HG03469 (cell line): Measurements from ENCODE around the gene MAPK1IP1L.
"Not testable (repeated sequence)": the region's sequence is repeated elsewhere in the genome, so short reads cannot be mapped to it uniquely, and the experiment has no call there.

Source experiments
- ATAC-seq: cut with Tn5 transposase; IDR thresholded peaks from one replicate; pipeline ENCODE4 v1.9.1; 2021; ENCODE audit warnings: mild to moderate bottlenecking, moderate library complexity, moderate number of reproducible peaks; ENCODE audit not compliant: unreplicated experiment

Gene MAPK1IP1L

DNA sequence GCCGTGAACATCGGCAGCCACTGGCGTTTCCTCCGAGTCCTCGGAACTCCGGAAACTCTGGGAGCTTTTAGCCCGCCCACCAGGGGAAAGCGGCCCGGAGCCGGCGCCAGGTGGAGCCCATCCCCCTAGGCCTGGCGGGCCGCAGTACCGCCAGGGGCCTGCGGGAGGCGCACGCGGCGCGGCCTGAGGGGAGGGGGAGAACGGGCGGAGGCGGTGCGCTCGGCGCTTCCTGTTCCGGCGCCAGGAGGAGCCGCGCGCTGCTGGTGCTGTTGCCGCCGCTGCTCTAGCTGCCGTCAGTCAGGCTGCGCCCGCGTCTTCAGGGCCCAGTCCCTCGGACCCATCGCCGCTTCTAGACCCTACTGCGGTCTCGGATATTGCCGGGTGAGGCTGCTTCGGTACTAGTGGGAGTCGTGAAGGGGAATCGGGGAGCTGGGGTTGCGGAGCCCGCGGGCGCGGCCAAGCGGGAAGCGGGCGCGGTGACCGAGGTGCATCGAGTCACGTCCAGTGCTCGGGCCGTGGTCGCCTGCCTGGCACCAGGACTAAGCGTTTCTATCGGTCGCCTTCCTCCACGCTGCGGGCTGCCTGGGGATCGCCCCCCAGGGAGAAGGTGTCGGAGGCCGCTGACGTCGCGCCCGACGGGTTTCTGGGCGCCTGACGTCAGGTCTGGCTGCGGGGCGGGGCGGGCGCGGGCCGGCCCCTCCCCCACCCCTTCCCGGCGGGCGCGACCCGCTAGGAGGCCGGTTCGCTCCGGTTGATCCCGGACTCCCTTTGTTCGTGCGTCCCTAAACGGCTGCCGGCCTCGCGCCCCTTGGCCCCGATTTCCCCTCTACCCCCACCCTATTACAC is at the start of gene MAPK1IP1L:
Gene MAPK1IP1L (plus strand): TSS at position 225 of the 846 bp plus-strand sequence. CDS start 10,037 bp downstream, outside the sequence.
- ATAC-seq: peak; percentile 59

DNA sequence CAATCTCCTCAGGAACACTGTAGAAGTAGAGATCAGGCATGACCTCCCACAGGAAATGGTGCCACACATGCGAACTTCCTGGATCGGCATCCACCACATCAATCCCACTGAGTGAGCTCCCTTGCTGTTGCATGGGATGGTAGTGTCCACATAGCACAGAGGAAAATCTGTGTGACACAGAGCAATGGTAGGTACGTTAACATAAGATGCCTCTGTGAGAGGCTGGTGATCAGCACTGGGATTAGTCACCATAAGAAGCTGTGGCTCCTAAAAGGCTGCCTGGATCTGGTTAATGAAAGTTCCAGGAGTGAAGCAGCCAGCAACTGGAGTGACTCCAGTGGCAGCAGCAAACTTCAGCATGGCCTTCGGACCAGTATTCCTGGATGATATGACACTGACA is 46.4 kb upstream of the MAPK1IP1L start:
- no peak for ATAC-seq

DNA sequence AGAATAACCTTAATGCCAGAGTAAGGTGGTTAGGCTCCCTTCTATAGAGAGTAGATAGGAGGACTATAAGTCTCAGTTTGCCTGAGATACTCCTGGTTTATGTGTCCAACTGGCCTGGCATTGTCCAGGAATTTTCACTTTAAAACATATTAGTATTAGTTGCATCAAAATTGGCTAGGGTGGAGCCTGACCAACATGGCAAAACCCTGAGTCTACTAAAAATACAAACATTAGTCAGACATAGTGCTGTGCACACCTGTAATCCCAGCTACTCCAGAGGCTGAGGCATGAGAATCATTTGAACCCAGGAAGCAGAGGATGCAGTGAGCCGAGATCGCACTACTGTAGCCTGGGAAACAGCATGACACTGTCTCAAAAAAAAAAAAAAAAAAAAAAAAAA is 36.4 kb upstream of the MAPK1IP1L start:
- no peak for ATAC-seq

DNA sequence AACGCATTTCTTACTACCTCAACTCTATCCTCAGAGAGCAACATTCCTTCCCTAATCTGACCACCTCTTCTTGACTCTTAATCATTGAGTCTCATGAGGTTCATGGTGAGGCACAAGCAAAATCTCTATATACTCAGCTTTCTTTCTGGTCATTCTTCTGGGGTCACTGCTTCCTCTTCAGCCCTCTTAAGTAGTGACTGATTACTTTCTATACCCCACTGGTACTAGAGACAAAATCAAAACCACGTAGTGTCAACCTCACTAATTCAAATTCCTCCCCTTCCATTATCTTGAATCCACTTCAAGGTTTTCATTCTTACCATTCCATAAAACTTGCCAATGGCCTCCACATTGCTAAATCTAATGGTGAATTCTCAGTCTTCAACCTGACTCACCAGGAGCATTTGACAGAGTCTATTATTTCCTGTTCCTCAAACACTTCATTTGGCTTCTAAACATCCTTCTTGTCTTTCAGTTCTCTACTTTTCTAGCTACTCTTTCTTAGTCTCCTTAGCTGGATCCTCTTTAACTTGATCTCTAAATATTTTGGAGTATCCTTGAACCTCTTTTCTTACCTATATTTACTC is 31.4 kb upstream of the MAPK1IP1L start:
- no peak for ATAC-seq

DNA sequence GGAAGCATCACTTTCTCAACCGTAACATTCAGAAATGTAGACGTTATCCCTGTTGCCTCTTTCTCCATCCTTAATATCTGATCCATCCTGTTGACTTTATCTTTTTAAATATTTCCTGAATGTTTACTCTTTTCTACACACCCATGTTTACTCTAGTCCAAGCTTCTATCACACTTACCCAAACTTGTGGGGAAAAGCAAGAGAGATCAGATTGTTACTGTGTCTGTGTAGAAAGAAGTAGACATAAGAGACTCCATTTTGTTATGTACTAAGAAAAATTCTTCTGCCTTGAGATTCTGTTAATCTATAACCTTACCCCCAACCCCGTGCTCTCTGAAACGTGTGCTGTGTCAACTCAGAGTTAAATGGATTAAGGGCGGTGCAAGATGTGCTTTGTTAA is 27.1 kb upstream of the MAPK1IP1L start:
- ATAC-seq: not testable (repeated sequence)

DNA sequence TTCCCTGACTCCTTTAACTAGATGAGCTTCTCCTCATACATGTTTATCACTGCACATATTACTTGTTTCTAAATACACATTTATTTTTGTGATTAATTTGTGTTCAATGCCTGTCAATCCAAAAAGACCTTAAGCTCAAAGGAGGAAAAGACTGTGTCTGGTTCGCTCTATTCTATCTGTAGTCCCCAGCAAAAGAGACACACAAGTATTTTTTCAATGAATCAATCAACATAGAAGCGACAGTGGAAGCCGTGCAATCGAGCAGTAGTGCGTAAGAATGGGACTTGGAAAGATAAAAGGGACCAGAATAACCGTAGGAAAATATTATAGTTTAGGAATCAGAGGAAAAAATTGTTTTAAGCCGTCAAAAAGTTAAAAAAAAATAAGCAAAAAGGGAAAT is 25.5 kb upstream of the MAPK1IP1L start:
- no peak for ATAC-seq

DNA sequence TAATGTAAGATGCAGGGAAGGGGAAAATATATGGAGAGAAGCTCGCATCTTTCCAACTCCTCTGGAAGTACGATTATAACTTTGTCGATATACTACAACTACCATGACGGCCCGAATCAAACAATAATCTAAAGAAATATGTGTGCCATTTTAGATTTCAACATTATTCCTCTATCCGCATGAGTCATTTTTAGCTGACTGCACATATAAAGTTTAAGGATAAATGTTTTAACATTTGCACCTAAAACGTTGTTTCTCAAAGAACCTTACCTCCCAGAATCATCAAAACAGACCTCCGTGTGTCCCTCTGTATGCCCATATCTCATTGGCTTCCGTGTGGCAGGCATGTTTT is 25.0 kb upstream of the MAPK1IP1L start:
- no peak for ATAC-seq

DNA sequence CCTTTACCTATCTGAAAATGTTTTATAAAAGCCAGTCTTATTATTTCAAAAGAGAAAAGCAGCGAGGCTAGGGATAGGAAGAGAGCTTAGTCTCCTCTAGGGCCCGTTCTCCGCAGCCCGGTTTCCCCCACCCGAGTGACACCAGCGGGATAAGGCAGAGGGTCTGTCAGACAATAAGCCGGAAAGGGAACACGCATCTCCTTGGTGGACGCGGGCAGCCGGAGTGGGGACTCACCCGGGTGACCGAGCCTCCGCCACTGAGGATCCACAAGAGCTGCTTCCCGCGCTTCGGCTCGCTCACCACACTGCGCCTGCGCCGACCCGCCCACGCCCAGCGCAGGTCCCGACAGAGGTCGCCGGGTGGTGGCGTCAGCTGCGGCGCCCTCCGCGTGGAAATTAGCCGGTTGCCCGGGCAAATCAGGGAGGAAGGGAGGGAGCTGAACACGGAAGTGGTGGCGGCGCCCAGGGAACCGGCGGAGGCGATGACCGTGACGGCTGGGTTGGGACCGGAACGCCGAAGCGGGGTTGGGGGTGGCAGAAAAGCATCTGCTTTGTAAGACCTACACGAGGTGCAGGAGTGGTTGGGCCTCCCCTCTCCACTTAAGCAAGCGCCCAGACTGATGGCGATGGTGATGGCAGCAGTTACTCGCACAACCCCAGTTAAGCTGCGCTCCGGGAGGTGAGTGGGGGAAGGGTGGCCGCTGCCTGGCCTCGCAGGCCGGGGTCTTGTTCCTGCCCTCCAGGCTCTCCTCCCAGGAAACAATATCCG is 24.5 kb upstream of the MAPK1IP1L start, which contains the start of the genes SOCS4 and WDHD1:
Gene SOCS4 (plus strand): TSS at position 444 of the 769 bp plus-strand sequence. CDS start 15,806 bp downstream, outside the sequence.
Gene WDHD1 (minus strand): TSS at position 307 of the 769 bp plus-strand sequence. CDS start 312 bp downstream, outside the sequence.
- ATAC-seq: peak; percentile 78

DNA sequence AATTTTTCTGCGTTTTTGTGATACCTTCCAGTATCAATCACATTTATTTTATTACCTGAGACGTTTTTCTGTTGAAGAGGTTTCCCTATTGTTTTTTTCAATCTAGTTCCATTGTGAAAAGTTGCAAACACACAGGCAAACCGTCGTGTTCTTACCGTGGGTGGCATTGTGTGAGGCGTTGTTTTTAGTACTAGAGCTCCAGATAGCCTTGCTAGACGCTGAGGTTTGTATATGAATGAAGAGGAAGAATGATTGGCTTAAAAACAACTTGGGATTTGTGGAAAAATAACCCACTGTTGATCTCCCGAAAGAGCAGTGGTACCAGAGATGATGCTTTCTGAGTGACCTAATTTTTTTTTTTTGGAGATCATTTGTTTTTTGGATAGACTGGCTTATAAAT is 23.4 kb upstream of the MAPK1IP1L start:
- no peak for ATAC-seq

DNA sequence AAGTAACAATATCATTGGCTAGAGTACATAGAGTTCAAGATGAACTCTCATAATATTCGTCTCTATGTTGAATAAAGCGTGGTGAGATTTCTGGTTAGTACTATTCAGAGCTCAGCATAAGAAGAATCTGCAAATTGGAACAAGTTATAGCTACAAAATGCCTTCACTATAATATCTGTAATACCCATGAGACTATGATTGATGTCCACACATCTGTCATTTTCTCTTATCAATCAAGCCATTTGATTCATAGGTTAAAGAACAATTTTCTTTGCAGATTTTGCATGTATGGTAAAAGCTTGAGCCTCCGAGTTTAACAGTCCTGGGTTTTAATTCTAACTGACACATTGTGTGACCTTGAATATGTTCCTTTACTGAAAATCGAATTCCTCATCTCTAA is 23.0 kb upstream of the MAPK1IP1L start:
- ATAC-seq: no peak

DNA sequence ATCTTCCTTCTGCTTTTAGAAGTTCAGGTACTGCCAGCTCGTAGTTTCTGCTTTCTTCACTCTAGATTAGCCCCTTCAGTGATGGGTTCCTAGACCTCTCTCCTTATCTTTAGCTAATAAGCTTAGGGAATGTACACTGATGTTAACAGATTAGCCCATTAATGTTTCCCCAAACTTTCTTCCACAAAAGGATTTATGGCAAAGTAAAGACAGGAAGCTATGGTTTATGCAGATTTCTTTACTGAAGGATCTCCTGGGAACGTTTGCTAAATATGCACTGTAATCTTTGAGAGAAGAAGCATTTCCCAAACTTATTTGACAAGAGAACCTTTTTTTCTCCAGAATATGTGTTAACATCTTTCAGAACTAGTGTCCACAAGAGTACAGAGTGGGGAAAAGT is 20.3 kb upstream of the MAPK1IP1L start:
- ATAC-seq: no peak

DNA sequence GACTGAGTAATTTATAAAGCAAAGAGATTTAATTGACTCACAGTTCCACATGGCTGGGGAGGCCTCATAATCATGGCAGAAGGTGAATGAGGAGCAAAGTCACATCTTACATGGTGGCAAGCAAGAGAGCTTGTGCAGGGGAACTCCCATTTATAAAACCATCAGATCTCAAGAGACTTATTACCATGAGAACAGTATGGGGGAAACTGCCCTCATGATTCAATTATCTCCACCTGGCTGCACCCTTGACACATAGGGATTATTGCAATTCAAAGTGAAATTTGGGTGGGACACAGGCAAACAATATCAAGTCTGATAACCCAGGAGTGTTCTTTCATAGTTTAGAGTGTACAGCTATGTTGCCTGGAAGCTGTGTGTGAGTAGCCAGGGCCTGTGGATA is 13.5 kb upstream of the MAPK1IP1L start:
- ATAC-seq: not testable (repeated sequence)

DNA sequence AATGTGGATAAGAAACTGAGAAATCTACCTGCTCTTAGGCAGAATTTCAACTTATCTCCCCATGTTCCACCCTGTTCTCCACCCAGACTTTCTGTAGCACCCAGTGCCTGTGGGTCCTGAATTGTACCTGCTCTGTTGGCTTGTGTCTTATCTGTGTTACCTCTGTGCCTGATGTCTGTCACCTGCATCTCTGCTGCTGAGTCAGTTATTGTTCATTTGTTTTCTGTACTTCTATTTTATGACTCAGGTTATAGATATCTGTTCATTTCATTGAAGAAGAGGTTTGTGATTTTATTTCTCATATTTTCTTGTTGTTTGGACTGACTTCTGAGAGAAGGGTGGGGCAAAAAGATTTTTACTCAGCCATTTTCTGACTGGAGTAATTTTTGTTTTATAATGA is 12.7 kb upstream of the MAPK1IP1L start:
- ATAC-seq: no peak

DNA sequence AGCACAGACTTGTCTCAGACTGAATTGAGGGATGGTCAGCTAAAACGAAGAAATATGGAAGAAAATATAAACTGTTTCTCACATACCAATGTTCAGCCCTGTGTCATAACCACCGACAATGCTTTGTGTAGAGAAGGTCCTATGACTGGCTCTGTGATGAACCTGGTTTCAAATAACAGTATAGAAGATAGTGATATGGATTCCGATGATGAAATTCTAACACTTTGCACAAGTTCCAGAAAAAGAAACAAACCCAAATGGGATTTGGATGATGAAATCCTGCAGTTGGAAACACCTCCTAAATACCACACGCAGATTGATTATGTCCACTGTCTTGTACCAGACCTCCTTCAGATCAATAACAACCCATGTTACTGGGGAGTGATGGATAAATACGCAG is 7.9 kb upstream of the MAPK1IP1L start:
- ATAC-seq: no peak

DNA sequence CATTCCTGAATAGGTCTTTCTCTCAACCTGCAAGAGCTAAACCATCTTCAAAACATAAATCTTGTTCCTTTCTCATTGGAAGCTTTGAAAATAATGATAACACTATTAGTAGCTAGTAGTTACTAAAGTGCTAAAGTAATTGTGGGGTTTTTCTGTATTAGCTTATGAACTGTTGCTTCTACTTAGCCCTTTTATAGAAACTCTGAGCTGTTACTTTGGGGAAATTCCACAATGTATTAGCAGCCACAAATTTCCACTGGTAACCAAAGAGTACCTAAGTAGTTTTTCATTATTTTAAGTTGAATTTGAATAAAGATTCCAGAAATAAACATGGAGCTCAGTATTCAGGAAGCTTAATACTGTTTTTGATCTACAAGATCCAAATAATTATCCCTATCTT is 6.4 kb upstream of the MAPK1IP1L start:
- ATAC-seq: no peak

DNA sequence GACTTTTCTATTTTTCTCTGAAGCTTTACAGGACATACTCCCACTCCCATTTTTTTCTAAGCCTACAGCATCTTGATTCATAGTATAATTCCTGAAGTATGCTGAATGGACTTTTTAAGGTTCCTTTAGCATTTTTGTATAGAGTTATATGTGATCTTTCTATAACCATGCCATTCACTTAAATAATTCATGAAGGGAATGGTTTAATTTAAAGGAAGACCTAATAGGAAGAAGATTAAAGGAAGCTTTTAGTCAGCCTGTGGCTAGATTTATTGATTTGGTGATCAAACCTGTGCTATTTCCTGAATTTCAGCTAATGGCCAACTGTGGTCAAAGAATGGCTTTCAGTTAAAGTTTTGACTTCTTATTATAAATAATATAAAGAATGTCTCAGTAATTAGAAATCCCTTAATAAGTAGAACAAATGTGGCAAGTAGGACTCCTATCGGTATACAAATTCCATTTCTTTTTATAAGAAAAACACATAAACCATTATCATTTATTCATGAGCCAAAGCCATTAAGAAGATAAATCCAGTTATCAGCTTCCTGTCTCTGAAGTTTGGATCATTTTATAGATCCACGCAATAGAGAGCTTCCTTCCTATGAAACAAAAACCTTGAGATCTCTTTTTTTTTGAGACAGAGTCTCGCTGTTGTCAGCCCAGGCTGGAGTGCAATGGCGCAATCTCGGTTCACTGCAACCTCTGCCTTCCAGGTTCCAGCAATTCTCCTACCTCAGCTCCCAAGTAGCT is 4.0 kb upstream of the MAPK1IP1L start:
- no peak for ATAC-seq

DNA sequence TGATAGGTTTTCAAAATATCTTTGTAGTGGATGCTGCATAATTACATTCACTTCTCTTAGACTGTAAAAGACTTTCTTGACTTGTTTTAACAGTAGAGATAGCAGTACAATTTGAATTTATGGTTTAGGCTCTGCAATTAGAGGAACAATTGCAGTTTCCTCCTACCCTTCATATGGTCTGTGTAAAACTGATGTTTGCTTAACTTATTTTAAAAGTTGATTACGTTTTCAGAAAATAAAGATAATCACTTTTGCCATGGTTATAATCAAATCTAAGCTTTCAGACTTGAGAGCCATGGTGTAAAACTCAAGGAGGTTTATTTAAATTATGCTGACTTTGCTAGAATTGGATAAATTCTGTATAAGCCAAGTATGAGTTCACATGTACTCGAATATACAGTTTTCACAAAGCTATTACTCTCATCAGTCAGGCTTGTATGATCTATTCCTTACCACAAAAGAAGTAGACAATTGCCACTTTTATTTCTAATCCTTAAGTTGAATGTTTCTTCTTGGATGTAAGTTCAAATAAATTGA is 2.5 kb upstream of the MAPK1IP1L start:
- no peak for ATAC-seq

DNA sequence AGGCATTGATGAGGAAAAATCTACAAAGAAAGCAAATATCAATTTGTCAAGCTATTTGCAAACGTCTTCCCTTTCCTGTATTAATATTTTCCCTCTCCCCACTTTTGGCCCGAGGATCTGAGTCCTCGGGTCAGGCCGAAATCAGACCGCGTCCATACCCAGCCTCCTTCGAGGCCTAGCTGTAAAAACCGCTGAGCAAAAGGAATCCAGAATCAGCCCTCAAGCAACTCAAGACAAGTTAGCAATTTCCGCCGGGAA is 353 bp upstream of the MAPK1IP1L start:
- ATAC-seq: no peak

DNA sequence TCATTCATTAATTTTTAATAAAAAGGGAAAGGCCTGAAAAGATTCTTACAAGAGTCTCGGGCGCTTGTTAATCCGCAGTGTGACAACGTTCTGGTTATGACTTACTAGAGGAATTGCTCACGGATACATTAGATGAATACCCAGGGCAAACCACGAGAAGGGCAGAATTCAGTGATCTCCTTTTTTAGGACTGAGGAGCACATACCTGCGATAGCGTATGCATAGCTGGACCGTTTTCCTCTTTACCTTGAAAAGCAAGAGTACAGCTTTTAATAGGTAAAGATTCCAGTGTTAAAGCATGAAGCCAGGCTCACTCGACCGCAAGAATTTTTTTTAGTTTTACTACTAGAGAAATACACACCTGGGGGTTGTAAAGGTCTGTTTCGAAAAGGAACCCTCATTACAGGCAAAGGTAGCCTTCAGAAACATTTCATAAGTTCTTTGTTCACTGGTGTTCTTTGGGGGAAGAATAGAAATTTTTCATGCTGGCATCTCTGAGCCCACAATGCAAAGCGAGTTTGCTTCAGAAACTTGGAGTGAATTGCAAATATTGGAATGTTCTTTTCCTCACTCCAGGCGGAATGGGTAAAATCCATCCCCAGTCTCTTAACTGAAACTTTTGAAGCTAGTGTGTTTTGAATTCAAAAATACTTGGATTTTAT is 953 bp downstream of the MAPK1IP1L start:
- no peak for ATAC-seq

DNA sequence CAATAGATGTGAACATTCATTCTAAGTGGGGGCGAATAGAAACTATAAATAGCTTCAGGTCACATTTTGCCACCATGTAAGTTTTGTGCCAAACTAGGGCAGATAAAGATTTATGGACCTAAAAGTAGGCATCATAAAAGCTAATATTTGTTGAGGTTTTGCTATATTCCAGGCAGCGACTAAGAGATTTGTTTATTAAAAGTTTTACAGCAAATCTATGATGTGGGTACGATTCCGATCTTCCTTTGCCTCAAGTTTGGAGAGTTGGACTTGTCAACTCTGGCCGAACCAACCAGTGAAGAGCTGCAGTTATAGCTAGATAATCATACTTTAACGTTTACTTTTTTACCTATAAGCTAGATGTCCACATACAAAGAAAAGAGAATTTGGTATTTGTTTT is 1.6 kb downstream of the MAPK1IP1L start:
- no peak for ATAC-seq
